GM12892 (cell line): ENCODE data around the gene CD93.

Source experiments
- POLR2A ChIP-seq: IDR thresholded peaks from 2 replicates; pipeline ENCODE4 v1.6.1; 2011; ENCODE audit warnings: low read depth, low read length, control low read depth
- POLR2AphosphoS5 ChIP-seq: IDR thresholded peaks from 2 replicates; pipeline ENCODE4 v1.6.1; 2011; ENCODE audit warnings: low read depth, low read length, control low read depth

- no peak for TF ChIP-seq POLR2AphosphoS5
- no peak for TF ChIP-seq POLR2A
Observed at GRCh38 chr20:23074052-23074451, 12.1 kb downstream of the CD93 start.
